Mesenteric fat pad (tissue), 1 donor: ENCODE data around the gene PDPK1. TPM values are rescaled to one million over a fixed set of nuclear protein-coding genes. Genes with fewer than 3 reads are reported as not detected.
"Not testable (repeated sequence)": the region's sequence is repeated elsewhere in the genome, so short reads cannot be mapped to it uniquely, and the experiment has no call there.

Source experiments
- DNase-seq: peaks from one replicate; pipeline ENCODE4 v3.0.0-alpha.2; 2020; ENCODE audit warnings: low spot score
- total RNA-seq: library from RNA; stranded (reverse); fragmentation: NEBNext Ultra II Directional; extraction: Animal tissue kit (Norgen Biotek cat#: 25700); gene quantifications from one replicate; pipeline ENCODE4 v1.2.1, GENCODE V29; 2021
- donor health status: DM: yes; HTN: yes; CAD: no.

PDPK1 gene
- total RNA-seq, 1 donor from 2014 or later: 43.0 TPM

DNA sequence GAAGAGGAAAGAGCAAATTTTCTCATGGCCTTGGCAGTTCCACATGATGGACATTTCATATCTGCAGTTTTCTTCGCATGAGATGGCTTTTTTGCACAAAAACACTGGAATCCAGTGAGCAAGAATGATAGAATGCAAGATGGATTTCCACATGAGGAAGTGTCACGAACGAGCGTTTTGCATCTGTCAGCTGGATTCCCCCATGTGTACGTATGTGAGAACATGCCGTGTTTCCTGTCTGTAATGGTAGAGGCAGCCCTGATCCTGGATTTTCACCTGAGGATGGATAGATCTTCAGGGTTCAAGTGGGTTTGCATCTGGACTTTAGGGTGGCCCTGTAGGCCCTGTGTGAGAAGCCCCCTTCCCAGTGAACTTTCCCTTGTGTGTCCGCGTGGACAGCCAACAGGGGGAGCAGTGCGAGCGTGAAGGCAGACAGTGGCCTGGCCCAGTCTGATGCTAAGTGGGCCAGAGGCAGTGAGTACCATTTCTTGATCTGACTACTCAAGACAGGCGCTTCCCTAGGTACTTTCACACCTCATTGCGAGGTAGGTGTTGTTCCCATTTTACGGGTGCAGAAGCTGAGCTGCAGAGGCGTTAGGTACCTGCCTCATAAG is 2.1 kb downstream of the PDPK1 start:
- not testable (repeated sequence) for DNase-seq

DNA sequence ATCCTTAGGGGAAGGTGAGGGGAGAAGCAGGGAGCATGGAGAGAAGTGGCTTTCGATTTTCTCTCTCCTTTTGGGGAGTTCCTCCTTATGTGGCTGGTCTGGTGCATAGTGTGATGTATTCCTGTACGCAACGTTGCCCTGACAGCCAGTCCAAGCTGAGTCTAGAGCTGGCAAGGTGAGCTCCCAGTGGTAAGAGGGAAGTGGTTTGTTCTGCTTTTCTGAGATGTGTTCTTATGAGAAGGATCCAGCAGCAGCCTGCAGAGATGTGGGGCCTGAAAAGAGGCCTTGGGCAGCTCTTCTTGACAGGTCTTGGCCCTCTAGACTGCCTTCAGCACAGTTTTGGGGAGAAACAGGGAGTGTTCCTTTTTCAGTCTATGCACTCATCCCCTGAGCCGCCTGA is 3.1 kb downstream of the PDPK1 start:
- DNase-seq: not testable (repeated sequence)

DNA sequence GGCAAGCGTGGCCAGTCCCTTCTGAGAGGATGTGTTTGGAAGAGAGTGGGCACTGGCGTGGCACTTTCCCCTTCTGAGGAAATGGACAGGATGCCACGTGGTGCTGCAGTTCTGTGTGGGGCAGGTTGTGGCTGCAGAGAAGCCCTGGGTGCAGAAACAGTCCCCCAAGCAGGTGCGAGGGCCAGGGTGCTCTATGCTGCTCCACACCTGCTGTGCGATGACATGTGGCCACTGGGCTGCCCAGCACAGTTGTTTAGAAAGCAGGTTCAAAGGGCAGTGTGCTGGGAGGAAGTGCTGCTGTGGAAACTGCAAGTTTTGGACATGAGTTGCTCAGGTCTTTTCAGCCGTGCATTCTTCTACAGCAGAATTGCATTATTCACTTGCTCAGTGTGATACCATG is 3.6 kb downstream of the PDPK1 start:
- not testable (repeated sequence) for DNase-seq

DNA sequence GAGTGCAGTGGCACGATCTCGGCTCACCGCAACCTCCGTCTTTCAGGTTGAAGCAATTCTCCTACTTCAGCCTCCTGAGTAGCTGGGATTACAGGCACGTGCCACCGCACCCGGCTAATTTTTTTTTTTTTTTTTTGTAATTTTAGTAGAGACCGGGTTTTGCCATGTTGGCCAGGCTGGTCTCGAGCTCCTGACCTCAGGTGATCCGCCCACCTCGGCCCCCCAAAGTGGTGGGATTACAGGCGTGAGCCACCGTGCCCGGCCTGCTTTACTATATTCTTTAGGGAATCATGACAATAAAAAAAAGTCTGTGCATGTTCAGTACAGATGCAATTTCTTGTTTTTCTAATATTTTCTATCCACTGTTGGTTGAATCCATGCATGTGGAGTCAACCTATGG is 6.0 kb downstream of the PDPK1 start:
- DNase-seq: not testable (repeated sequence)

DNA sequence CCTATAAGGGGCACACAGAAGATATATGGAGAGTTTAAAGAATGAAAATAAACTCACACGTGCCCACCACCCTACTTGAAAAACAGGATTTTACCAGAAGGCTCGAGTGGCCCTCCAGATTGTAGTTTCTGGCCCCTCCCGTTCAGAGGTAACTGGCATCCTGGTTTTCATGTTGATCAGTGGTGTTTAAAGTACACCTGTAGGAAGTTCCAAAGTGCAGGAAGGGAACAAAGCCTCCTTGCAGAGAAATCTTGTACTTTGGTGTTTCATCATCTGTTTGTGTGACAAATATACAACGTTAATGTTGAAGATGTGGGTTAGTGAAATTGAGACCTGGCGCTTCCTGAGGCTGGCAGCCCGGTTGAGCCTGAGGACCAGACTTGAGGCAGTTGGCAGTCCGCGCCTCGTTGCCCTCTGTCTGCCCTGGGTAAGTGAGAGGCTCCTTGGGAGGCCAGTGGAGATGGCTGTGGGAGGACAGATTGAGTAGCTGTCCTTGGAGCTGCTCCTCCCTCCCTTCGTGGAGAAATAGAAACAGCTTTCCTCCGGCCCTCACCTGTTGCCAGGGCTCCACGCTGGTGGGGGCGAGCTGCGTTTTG is 12.6 kb downstream of the PDPK1 start:
- DNase-seq: not testable (repeated sequence)

DNA sequence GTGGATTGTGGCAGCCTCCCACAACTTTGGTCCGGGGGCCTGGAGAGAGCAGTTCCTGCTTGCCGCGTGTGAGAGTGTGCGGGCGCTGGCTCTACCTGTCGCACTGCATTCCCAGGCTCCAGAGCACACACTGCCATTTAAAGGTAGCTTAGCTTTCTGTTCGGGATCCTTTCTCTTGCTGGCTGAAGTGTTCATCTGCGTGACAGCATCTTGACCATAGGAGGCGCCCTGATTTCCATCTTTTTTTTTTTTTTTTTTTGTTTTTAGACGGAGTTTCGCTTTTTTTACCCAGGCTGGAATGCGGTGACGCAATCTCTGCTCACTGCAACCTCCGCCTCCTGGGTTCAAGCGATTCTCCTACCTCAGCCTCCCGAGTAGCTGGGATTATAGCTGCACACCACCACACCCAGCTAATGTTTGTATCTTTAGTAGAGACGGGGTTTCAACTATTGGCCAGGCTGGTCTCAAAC is 13.6 kb downstream of the PDPK1 start:
- not testable (repeated sequence) for DNase-seq

DNA sequence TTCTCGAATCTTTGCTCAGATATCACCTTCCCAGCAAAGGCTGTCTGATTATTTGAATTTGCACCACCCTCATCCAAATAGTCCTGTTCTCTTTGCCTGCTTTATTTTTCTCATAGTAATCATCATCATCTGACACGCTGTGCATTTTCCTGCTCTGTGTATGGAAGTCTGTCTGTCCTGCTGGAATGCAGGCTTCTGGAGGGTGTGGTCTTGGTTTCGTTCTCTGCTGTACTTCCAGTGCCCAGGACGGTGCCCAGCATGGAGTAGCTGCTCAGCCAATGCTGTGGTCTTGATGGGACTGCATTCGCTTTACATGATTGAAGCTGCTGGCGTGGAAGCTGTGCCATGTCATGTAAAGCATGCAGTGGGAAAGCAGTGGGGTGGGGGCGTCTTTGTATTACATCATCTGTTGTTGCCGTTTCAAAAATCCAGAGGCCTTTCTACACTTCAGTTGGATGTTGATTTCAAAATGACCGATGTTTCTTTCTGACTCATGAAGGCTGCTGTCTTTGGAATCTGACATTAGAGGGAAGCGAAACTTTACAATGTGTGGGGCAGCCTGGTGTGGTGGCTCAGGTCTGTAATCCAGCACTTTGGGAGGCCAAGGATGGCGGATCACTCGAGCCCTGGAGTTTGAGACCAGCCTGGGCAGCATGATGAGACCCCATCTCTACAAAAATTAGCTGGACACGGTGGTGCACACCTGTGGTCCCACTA is 17.0 kb downstream of the PDPK1 start:
- not testable (repeated sequence) for DNase-seq

DNA sequence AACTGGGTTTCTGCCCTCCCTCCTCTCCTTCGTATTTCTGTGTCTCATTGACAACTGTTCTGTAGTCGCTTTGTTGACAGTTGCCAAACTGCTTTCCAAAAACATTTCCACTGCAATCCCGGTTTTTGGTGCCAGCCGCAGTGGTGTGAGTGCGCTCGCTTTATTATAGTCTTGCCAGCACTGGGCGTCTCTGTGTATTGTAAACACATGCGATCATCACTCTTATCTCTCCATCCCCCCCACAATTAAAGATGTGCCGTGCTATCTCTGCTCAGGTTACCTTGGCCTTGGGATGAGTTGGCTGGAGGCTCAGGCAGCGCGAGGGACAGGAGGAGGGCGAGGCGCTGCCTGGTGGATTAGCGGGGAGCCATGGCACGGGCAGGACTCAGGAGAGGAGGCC is 19.3 kb downstream of the PDPK1 start:
- DNase-seq: not testable (repeated sequence)

DNA sequence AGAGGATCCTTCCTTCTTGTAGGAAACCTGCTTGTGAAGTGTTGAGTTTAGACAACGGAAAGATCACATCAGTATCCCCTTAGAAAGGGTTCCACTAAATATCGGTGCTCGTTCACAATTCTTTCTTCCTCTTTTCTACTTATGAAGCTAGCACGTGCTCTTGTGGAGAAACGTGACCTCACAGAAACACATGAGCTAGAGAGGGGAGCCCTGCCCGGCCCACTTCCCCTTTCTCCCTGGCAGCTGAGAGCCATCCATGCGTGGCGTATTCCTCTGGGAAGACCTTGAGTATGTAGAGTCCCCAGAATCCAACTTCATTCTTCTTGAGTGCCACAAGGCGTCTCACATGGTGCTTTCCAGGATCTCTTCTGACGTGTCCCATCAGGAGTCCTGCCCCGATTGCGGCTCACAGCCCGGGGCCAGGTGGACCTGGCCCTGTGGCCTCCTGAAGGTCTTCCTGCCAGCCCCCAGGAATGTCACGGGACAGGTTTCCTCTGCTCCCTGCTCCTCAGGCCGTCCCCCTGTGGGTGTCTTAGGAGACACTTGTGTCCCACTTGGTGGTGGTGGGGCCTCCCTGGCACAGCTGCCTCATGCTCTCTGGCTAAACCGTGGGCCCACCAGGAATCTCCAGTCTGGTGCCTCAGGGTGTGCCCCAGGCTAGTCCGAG is 22.4 kb downstream of the PDPK1 start:
- DNase-seq: not testable (repeated sequence)

DNA sequence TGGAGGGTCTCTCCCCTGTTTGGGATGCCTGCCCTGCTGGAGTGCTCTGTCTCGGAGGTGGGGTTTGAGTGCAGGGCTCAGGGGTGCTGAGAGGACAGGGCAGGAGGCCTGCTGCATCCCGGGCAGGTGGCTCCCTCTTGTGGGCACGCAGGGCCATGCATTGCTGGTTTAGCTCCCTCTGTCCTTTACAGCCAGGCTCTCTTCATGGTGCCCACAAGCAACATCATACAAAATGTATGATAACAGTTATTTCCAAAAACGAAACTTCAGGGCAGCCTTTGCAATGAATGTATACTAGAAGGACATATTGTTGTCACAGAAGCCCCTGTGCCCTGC is 22.9 kb downstream of the PDPK1 start:
- DNase-seq: peak; percentile 43

DNA sequence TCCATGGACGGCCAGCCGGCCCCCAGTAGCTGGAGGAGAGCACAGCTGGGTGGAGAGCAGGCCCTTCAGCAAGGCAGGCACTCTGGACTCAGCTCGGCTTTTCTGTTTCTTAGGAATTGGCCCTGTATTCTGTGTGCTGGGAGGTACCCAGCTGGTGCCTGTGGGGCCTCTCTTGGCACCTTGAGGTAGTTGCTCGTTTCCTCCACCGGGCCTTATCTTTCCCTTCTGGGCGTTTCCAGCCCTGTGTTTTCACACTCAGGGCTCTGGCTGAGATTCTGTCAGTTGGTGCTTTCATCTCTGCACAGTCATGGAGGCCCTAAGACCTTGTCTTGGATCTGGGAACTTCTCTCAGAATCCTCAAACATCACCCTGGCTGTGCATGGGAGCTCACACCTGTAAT is 29.7 kb downstream of the PDPK1 start:
- DNase-seq: not testable (repeated sequence)

DNA sequence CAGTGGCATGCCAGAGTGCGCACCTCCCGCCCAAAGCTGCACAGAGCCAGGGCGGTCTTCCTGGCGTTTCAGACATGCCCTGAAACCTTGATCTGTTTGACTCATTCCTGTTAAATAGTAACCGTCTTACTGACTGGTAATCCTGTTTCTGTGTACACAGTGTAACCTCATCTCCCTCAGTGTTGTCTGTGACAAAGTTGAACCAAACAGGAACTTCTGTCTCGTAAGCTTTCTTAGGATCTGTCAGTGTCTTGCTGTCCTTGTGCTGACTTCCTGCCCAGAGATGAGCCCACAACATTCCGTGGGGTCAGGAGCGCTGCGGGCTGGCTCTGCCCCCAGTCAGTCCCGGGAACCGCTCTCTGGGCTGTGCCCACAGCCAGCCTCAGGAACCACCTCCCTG is 30.8 kb downstream of the PDPK1 start:
- DNase-seq: not testable (repeated sequence)

DNA sequence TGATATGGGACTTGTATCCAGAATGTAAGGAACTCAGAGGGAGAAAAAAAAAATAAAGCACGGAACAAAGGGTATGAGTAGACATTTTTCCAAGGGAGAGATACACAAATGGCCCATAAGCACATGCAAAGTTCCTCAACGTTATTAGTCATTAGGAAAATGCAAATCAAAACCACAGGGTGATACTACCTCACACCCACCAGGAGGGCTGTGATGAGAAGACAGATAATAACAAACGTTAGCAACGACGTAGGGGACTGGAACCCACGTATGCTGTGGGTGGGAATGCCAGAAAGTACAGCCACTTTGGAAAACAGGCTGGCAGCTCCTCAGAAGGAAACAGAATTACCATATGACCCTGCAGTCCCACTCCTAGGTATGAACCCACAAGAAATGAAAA is 34.9 kb downstream of the PDPK1 start:
- not testable (repeated sequence) for DNase-seq

DNA sequence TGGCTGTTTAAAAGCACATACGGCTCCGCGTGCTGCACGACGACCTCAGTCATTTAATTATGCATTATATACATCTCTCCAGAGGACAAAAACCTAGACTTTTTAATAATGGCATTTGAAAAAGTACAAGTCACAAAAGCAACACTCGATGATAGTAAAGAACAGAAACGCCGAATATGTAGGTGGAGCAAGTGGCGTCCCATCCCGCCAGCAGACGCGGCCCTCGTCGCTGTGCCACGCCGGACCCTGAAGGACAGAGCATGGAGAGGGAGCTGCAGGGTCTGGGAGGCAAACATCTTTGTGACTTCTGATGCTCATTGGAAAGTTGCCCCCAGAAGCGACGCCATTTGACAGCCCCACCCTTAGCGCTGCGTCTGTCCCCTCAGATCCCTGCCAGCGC is 38.0 kb downstream of the PDPK1 start:
- DNase-seq: not testable (repeated sequence)

DNA sequence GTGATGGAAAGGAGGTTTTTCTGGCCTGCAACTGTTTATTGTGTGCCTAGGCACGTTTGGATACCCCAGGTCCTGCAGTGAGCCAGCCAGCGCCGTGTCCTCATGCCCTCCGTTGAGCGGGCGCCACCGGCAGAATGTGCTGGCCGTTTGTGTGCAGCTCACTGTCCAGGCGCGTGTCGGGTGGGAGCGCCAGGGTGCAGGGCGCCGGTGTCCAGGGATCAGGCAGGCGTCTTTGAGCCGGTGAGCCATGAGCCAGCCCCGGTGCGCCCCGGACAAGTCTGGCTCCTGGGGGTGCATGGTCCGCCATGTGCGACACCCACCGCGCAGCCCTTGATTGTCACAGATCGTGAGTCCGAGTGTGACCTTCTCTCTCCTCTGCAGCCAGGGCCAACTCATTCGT is 39.2 kb downstream of the PDPK1 start:
- not testable (repeated sequence) for DNase-seq

DNA sequence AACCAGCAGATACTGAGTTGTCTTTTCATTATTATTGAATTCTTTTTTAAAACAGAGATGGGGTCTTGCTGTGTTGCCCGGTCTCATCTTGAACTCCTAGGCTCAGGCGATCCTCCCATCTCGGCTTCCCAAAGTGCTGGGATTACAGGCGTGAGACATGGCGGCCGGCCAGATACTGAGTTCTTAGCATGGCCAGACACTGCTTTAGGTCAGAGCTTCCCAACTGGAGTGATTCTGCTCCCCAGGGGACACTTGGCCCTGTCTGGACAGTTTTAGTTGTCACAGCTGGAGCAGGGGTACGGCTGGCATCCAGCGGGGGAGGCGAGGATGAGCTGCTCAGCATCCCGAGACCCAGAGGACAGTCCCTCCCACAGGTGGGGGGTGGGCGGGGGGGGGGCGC is 41.1 kb downstream of the PDPK1 start:
- not testable (repeated sequence) for DNase-seq

DNA sequence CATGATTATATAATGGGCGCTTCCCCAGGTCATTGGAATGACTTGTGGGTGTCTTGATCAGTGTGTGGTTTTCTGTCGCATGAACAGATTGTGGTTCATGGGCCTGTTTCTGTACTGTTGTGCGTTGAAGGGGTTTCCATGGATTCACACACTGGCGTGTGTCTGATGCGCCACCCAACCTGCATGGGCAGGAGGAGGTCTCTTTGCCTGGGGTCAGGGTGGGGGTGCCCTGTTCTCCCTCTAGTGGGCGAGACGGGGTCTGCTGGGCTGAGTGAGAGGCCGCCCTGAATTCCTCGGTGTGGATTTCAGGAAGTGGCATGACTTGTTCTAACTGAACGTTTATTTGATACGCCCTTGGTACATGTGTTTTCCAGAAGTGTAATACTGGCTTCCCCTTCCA is 42.3 kb downstream of the PDPK1 start:
- DNase-seq: not testable (repeated sequence)

DNA sequence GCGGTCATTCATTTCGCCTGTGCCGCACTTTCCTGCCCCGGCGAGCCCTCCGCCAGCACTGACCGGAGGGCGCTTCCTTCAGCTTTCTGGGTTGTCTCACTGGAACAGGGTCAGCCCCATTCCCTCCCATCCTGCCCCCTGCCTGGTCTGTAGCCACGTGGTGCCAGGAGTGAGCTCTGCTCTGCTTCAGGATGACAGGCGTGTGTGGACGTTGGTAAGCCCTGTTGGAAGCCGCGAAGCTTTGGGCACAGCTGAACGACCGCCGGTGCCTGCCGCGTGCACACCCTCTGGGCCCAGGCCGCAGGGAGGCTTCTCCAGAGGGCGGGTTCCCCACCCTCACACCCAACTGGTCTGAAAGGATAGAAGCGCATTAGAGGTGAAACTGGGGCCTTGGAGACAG is 43.0 kb downstream of the PDPK1 start:
- not testable (repeated sequence) for DNase-seq

DNA sequence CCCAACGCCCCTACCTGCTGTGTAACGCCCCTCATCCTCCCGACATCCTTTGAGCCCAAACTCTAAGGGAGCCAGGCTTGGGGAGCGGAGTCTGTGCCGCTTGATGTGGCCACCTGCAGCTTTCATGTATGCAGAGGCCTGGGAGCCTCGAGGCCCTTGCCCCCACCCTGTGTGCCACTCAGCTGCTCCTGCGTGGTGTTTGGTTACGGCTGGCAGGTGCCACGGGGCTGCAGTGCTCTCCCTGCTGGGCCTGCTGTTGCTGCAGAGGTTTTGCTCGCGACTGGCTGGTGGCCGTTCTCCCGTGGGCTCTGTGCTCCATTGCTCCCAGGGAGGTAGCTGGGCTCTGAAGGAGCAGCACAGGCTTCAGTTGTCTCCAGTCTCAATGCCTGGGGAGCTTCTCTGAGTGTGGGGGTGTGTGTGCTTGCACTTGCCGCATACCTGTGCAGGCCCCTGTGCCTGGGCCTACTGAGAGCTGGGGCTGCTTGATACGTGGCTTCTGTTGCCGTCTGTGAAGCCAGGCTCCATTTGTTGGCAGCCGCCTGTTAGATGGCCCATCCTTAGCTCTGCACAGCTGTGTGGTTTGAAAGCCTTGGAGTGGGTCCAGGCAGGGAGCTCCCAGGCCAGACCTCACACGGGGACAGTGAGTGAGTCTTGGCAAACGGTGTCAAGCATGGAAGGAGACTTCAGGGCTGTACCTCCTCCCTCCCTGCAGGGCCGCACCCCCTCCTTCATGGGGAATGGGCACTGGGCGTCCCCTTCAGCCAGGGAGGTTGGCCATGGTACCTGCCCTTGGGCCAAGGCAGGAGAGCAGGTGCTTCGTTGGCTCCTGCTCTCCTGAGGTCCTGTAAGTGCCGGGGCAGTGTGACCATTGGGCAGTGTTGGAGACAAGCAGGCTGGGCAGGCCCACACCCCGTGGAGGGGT is 47.2 kb downstream of the PDPK1 start:
- peak; percentile 82 for DNase-seq

DNA sequence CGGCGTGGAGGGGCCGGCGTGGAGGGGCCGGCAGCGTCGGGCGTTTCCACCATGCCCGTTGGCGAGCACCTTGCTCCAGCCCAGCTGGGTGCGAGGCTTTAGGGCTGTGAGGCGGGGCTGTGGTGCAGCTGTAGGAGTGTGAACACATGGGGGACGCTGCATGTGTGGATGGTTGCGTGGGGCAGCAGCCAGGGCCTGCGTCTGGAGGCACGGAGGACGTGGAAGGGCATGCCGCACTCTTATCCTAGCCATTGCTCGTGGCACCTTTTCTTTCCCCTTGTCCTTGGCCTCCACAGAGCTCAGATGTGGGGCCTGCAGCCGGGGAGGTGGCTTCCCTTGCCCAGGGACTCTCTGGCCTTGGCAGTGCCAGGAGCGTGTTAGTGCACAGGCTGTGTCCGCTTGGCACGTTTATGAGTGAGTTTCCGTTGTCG is 47.8 kb downstream of the PDPK1 start:
- DNase-seq: peak; percentile 67

DNA sequence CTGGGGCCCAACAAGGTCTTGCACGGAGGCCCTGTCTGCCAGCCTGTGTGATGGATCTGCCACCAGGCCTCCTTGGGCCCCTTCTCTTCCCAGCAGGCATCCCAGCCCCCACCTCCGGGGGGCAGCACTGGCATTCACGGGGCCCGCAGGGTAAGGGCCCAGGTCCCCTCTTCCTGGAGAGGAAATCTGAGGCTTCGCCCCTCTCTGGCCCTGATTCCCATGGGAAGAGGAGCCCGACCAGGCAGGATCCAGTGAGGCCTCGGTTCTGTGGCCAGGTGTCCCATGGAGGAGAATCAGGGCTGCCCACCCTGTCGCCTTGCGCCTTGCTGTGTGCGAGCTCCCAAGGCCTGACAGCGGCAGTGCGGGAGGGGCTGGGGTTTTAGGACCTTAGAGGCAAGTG is 48.4 kb downstream of the PDPK1 start:
- no peak for DNase-seq
